Astrocyte (in vitro differentiated cells and primary cell): Measurements from ENCODE around the gene HS2ST1. TPM values are rescaled to one million over a fixed set of nuclear protein-coding genes. Genes with fewer than 3 reads are reported as not detected.

Source experiments
- DNase-seq: peaks from one replicate; pipeline ENCODE4 v3.0.0-alpha.2; 2010; ENCODE audit warnings: low read depth
- FAIRE-seq: peaks from 2 replicates; lab custom pipeline; 2011; peaks lifted over from hg19 to GRCh38; lab: Jason Lieb, UNC
- H2AFZ ChIP-seq: 2 replicates; pipeline ENCODE4 v1.6.0; 2012; ENCODE audit warnings: low read depth, low read length, inconsistent platforms
- H3K27ac ChIP-seq: 2 replicates; pipeline ENCODE4 v1.5.1; 2011; ENCODE audit warnings: low read depth, low read length, inconsistent platforms
- H3K27me3 ChIP-seq: 2 replicates; pipeline ENCODE4 v1.6.0; 2011; ENCODE audit warnings: low read length, inconsistent platforms; ENCODE audit not compliant: insufficient read depth
- H3K36me3 ChIP-seq: 2 replicates; pipeline ENCODE4 v1.5.1; 2011; ENCODE audit warnings: low read length, inconsistent platforms; ENCODE audit not compliant: insufficient read depth
- H3K4me1 ChIP-seq: 2 replicates; pipeline ENCODE4 v1.5.1; 2011; ENCODE audit warnings: low read length, inconsistent platforms; ENCODE audit not compliant: insufficient read depth
- H3K4me2 ChIP-seq: 2 replicates; pipeline ENCODE4 v1.6.0; 2012; ENCODE audit warnings: low read length, inconsistent platforms
- H3K4me3 ChIP-seq: 2 replicates; pipeline ENCODE4 v1.5.1; 2011; ENCODE audit warnings: low read depth, mild to moderate bottlenecking, low read length, inconsistent platforms; ENCODE audit not compliant: insufficient read depth
- H3K79me2 ChIP-seq: 2 replicates; pipeline ENCODE4 v1.6.0; 2012; ENCODE audit warnings: mild to moderate bottlenecking, low read length, inconsistent platforms; ENCODE audit not compliant: insufficient read depth
- H3K9ac ChIP-seq: 2 replicates; pipeline ENCODE4 v1.6.0; 2012; ENCODE audit warnings: mild to moderate bottlenecking, low read length, inconsistent platforms
- H3K9me3 ChIP-seq: 2 replicates; pipeline ENCODE4 v1.5.1; 2012; ENCODE audit warnings: low read depth, mild to moderate bottlenecking, low read length, inconsistent platforms; ENCODE audit not compliant: insufficient read depth
- H4K20me1 ChIP-seq: 2 replicates; pipeline ENCODE4 v1.6.0; 2012; ENCODE audit warnings: low read length, inconsistent platforms; ENCODE audit not compliant: insufficient read depth
- H3K27ac Mint-ChIP-seq: one replicate; pipeline ENCODE4 v1.8.0; 2021; ENCODE audit warnings: mild to moderate bottlenecking, mixed read lengths; ENCODE audit not compliant: unreplicated experiment
- H3K27me3 Mint-ChIP-seq: one replicate; pipeline ENCODE4 v1.8.0; 2021; ENCODE audit warnings: low read depth, mixed read lengths; ENCODE audit not compliant: unreplicated experiment
- H3K36me3 Mint-ChIP-seq: one replicate; pipeline ENCODE4 v1.8.0; 2021; ENCODE audit warnings: low read depth, mixed read lengths; ENCODE audit not compliant: unreplicated experiment
- H3K4me1 Mint-ChIP-seq: one replicate; pipeline ENCODE4 v1.8.0; 2021; ENCODE audit warnings: low read depth, mixed read lengths; ENCODE audit not compliant: unreplicated experiment
- H3K4me3 Mint-ChIP-seq: one replicate; pipeline ENCODE4 v1.8.0; 2021; ENCODE audit warnings: mild to moderate bottlenecking, moderate library complexity, mixed read lengths; ENCODE audit not compliant: unreplicated experiment
- H3K9me3 Mint-ChIP-seq: one replicate; pipeline ENCODE4 v1.8.0; 2021; ENCODE audit warnings: mild to moderate bottlenecking, mixed read lengths; ENCODE audit not compliant: unreplicated experiment
- CTCF ChIP-seq: IDR thresholded peaks from 2 replicates; pipeline ENCODE4 v1.5.1; 2011; ENCODE audit warnings: low read depth, mild to moderate bottlenecking, inconsistent platforms, low read length, moderate library complexity; ENCODE audit not compliant: insufficient read depth
- EZH2 ChIP-seq: IDR thresholded peaks from 2 replicates; pipeline ENCODE4 v1.6.1; 2012; ENCODE audit warnings: mild to moderate bottlenecking, low read length, inconsistent platforms; ENCODE audit not compliant: insufficient read depth
- total RNA-seq: library from RNA; stranded (reverse); gene quantifications from 2 replicates; pipeline ENCODE4 v1.2.1, GENCODE V29; 2021

Gene HS2ST1
- total RNA-seq, 1 donor from 2014 or later, result 34.7 TPM

- H4K20me1 ChIP-seq, result no peaks in the 10 kb centered on the region
- H3K4me2 ChIP-seq, result no peak overlapping the region
- H3K4me3 ChIP-seq, result no peak overlapping the region
- peaks cover 13% of the 10 kb centered on the region for H3K4me1 Mint-ChIP-seq
- H3K36me3 ChIP-seq, result no peaks in the 10 kb centered on the region
- no peak overlapping the region for H3K27ac ChIP-seq
- H3K36me3 Mint-ChIP-seq, result peaks cover 4% of the 10 kb centered on the region
- H3K9me3 ChIP-seq, result no peaks in the 10 kb centered on the region
- no peaks in the 10 kb centered on the region for H3K79me2 ChIP-seq
- no peak overlapping the region for H2AFZ ChIP-seq
- H3K9ac ChIP-seq, result no peak overlapping the region
- H3K27me3 ChIP-seq, result no peaks in the 10 kb centered on the region
- no peak for FAIRE-seq
- no peak for TF ChIP-seq CTCF
- no peak for TF ChIP-seq EZH2
- no peak overlapping the region for H3K27ac Mint-ChIP-seq
- no peak overlapping the region for H3K4me3 Mint-ChIP-seq
- no peaks in the 10 kb centered on the region for H3K9me3 Mint-ChIP-seq
- DNase-seq, result no peak
- H3K27me3 Mint-ChIP-seq, result no peaks in the 10 kb centered on the region
- no peaks in the 10 kb centered on the region for H3K4me1 ChIP-seq
Measured at GRCh38 chr1:87094238-87094637, 179.8 kb downstream of the HS2ST1 start.

GRCh38 chr1:87100271-87100670, 185.8 kb downstream of the HS2ST1 start:
- peaks cover 7% of the 10 kb centered on the region for H3K36me3 Mint-ChIP-seq
- Histone ChIP-seq H2AFZ (no peak overlapping the region), H3K4me1 (no peaks in the 10 kb centered on the region), H3K27me3 (no peaks in the 10 kb centered on the region), H3K9me3 (no peaks in the 10 kb centered on the region), H3K36me3 (no peaks in the 10 kb centered on the region), H3K4me3 (no peak overlapping the region), H3K27ac (no peak overlapping the region), H3K9ac (no peak overlapping the region), H3K79me2 (no peaks in the 10 kb centered on the region), H4K20me1 (no peaks in the 10 kb centered on the region), H3K4me2 (no peak overlapping the region)
- H3K27ac Mint-ChIP-seq, result no peak overlapping the region
- no peaks in the 10 kb centered on the region for H3K27me3 Mint-ChIP-seq
- no peaks in the 10 kb centered on the region for H3K4me1 Mint-ChIP-seq
- FAIRE-seq (no peak), DNase-seq (no peak)
- H3K9me3 Mint-ChIP-seq, result no peaks in the 10 kb centered on the region
- H3K4me3 Mint-ChIP-seq, result no peak overlapping the region
- TF ChIP-seq CTCF (no peak), EZH2 (no peak)

GRCh38 chr1:87103074-87103473, 188.6 kb downstream of the HS2ST1 start:
- Histone ChIP-seq H3K27me3 (no peaks in the 10 kb centered on the region), H3K36me3 (no peaks in the 10 kb centered on the region), H3K9me3 (no peaks in the 10 kb centered on the region), H3K4me3 (no peak overlapping the region), H2AFZ (no peak overlapping the region), H3K9ac (no peak overlapping the region), H3K4me1 (no peaks in the 10 kb centered on the region), H3K27ac (no peak overlapping the region), H4K20me1 (no peaks in the 10 kb centered on the region), H3K4me2 (no peak overlapping the region), H3K79me2 (no peaks in the 10 kb centered on the region)
- FAIRE-seq (no peak), DNase-seq (no peak)
- Mint-ChIP-seq H3K27ac (no peak overlapping the region), H3K36me3 (peaks cover 5% of the 10 kb centered on the region), H3K4me3 (no peak overlapping the region), H3K27me3 (no peaks in the 10 kb centered on the region), H3K4me1 (no peaks in the 10 kb centered on the region), H3K9me3 (no peaks in the 10 kb centered on the region)
- no peak for TF ChIP-seq CTCF
- TF ChIP-seq EZH2, result no peak
